T-cell (primary cell): ENCODE results near the gene MAGED4. TPM values are rescaled to one million over a fixed set of nuclear protein-coding genes. Genes with fewer than 3 reads are reported as not detected.

Experiments used
- ATAC-seq, 4 experiments: fragments of 200-7000 bp in 3 of 4; fragments of 150-1000 bp in 1 of 4; cut with Tn5 transposase; replicated peaks in 1 of 4; 1 replicate in 3 of 4; 2 replicates in 1 of 4; pipeline ENCODE4 v1.10.0; 2021; ENCODE audit warnings: moderate library complexity in 3 of 4, mild to moderate bottlenecking in 2 of 4, moderate number of reproducible peaks in 1 of 4
- CTCF ChIA-PET, 2 donors: fragments of 300-600 bp; sonication (Branson Sonifier 250); formaldehyde crosslinking; loops; one replicate each; lab custom pipeline; 2022; ENCODE audit warnings: antibody characterized with exemption in 2 of 2; lab: Charles Lee
- POLR2A ChIA-PET, 2 donors: fragments of 300-600 bp; sonication (Branson Sonifier 250); formaldehyde crosslinking; loops; one replicate each; lab custom pipeline; 2022; ENCODE audit warnings: antibody characterized with exemption in 2 of 2; lab: Charles Lee
- DNase-seq, 35 experiments: peaks; one replicate each; pipeline versions ENCODE4 v3.0.0 to v3.0.0-alpha.2; 2013 to 2023
- H3K27ac ChIP-seq: one replicate; pipeline ENCODE4 v1.5.1; 2013; ENCODE audit warnings: low read length
- H3K27me3 ChIP-seq, 2 experiments: replicated peaks in 1 of 2; 1 replicate in 1 of 2; 2 replicates in 1 of 2; pipeline versions ENCODE4 v1.6.1 to v1.7.0; 2013; ENCODE audit warnings: low read length in 1 of 2, mixed read lengths in 1 of 2; ENCODE audit not compliant: control insufficient read depth in 2 of 2, insufficient read depth in 2 of 2; ENCODE audit errors: extremely low read depth in 1 of 2
- H3K36me3 ChIP-seq, 2 donors: 1 replicate in 1 of 2; 2 replicates in 1 of 2; pipeline versions ENCODE4 v1.6.1 to v1.7.0; 2013; ENCODE audit warnings: low read length in 1 of 2; ENCODE audit not compliant: control insufficient read depth in 2 of 2, insufficient read depth in 1 of 2; ENCODE audit errors: extremely low read depth in 1 of 2
- H3K4me1 ChIP-seq, 2 experiments: 1 replicate in 1 of 2; 2 replicates in 1 of 2; pipeline versions ENCODE4 v1.6.1 to v1.7.0; 2013; ENCODE audit warnings: low read length in 2 of 2, mixed read lengths in 1 of 2; ENCODE audit not compliant: insufficient read depth in 2 of 2, control insufficient read depth in 1 of 2; ENCODE audit errors: extremely low read depth in 1 of 2
- H3K4me3 ChIP-seq, 2 donors: 1 replicate in 1 of 2; 2 replicates in 1 of 2; pipeline versions ENCODE4 v1.5.1 to v1.7.0; 2013; ENCODE audit warnings: mild to moderate bottlenecking in 2 of 2, low read length in 1 of 2, moderate library complexity in 1 of 2; ENCODE audit not compliant: control insufficient read depth in 1 of 2; ENCODE audit errors: extremely low read depth in 1 of 2
- H3K9me3 ChIP-seq: 2 replicates; pipeline ENCODE4 v1.7.0; 2013
- H3K27ac Mint-ChIP-seq, 2 donors: one replicate each; pipeline ENCODE4 v1.8.0; 2020 to 2021; ENCODE audit warnings: mild to moderate bottlenecking in 2 of 2, mixed read lengths in 2 of 2
- H3K27me3 Mint-ChIP-seq, 2 donors: one replicate each; pipeline ENCODE4 v1.8.0; 2021 to 2022; ENCODE audit warnings: mixed read lengths in 2 of 2
- H3K36me3 Mint-ChIP-seq: one replicate; pipeline ENCODE4 v1.8.0; 2021; ENCODE audit warnings: mixed read lengths
- H3K4me1 Mint-ChIP-seq, 3 donors: one replicate each; pipeline ENCODE4 v1.8.0; 2020 to 2022; ENCODE audit warnings: mixed read lengths in 3 of 3, mild to moderate bottlenecking in 1 of 3
- H3K4me3 Mint-ChIP-seq, 3 donors: one replicate each; pipeline ENCODE4 v1.8.0; 2020 to 2022; ENCODE audit warnings: mild to moderate bottlenecking in 3 of 3, mixed read lengths in 3 of 3, moderate library complexity in 3 of 3
- H3K9me3 Mint-ChIP-seq, 3 donors: one replicate each; pipeline ENCODE4 v1.8.0; 2020 to 2022; ENCODE audit warnings: mixed read lengths in 3 of 3
- total RNA-seq, 35 experiments: library from RNA in 6 of 35; stranded (reverse) in 6 of 35; fragments of 120-200 nt in 1 of 35; gene quantifications; one replicate each; pipeline versions ENCODE4 v1.2.1 to v1.2.4 and lab custom pipeline; 2013 to 2026

Gene MAGED4
- total RNA-seq, 5 donors from 2014 or later (not counting 1 experiment from before 2014, with no cell fraction given): 0.43 to 12.4 (median 2.9) TPM

- Histone ChIP-seq H3K9me3 (no peaks in the 10 kb centered on the region), H3K27me3 (no peaks in the 10 kb centered on the region), H3K4me1 (no peaks in the 10 kb centered on the region), H3K4me3 (no peak overlapping the region), H3K27ac (no peak overlapping the region), H3K36me3 (no peaks in the 10 kb centered on the region)
- H3K27me3 Mint-ChIP-seq: peaks cover 23 to 33% of the 10 kb centered on the region in 2 donors
- no peak overlapping the region for H3K4me3 Mint-ChIP-seq
- peaks cover 0 to 9% (median 0%) of the 10 kb centered on the region in 3 donors for H3K9me3 Mint-ChIP-seq
- DNase-seq (no peak), ATAC-seq (no peak)
- no peak overlapping the region for H3K27ac Mint-ChIP-seq
- POLR2A ChIA-PET: no interaction called here
- no peaks in the 10 kb centered on the region for H3K36me3 Mint-ChIP-seq
- no peaks in the 10 kb centered on the region for H3K4me1 Mint-ChIP-seq
- CTCF ChIA-PET: no interaction called here
Measured at GRCh38 chrX:52220936-52221335, 36.2 kb downstream of the MAGED4 start.

Other genes starting within 250 kb of the MAGED4 start
- 10 to 100 TPM in 1 of 5 donors, 1 to 10 TPM in 4; 3.2 to 14.7 (median 4.8) TPM for gene MAGED4B, start 115.7 kb upstream of the MAGED4 start, total RNA-seq
- gene XAGE2, start 184.1 kb downstream of the MAGED4 start, total RNA-seq: not detected